GM23248 (cell line): ENCODE measurements around the gene CACNA2D2.

Source experiments
- EZH2 ChIP-seq: fragments of 200-600 bp; sonication (generic); IDR thresholded peaks from 2 replicates; pipeline ENCODE4 v1.6.1; 2018; ENCODE audit warnings: antibody characterized with exemption, mild to moderate bottlenecking; ENCODE audit not compliant: insufficient read depth, poor library complexity, severe bottlenecking
- EZH2phosphoT487 ChIP-seq: fragments of 200-600 bp; sonication (generic); IDR thresholded peaks from 2 replicates; pipeline ENCODE4 v1.6.1; 2018; ENCODE audit warnings: antibody characterized with exemption, moderate library complexity, mild to moderate bottlenecking, low read depth; ENCODE audit not compliant: insufficient read depth

DNA sequence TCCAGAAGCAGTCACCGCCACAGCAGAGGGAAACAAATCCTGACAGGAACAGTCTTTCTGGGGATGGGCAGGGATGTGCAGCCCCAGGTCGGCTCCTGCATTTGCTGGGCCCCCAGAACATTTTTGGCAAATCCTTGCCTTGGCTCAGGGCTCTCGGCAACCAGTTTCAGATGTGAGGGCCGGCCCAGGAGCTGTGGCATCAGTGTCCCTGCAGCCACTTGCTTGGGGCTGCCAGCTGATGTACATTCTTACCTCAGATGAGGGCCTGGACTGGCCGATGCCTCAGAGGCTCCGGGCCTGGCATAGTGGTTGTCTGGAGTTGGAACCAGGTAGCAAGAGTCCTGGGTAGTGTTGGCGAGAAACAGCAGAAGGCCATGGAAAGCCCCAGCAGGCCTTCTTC, 148.6 kb downstream of the CACNA2D2 start:
- no peak for TF ChIP-seq EZH2
- no peak for TF ChIP-seq EZH2phosphoT487
